ENCODE data around the gene SERPINB1.

DNA sequence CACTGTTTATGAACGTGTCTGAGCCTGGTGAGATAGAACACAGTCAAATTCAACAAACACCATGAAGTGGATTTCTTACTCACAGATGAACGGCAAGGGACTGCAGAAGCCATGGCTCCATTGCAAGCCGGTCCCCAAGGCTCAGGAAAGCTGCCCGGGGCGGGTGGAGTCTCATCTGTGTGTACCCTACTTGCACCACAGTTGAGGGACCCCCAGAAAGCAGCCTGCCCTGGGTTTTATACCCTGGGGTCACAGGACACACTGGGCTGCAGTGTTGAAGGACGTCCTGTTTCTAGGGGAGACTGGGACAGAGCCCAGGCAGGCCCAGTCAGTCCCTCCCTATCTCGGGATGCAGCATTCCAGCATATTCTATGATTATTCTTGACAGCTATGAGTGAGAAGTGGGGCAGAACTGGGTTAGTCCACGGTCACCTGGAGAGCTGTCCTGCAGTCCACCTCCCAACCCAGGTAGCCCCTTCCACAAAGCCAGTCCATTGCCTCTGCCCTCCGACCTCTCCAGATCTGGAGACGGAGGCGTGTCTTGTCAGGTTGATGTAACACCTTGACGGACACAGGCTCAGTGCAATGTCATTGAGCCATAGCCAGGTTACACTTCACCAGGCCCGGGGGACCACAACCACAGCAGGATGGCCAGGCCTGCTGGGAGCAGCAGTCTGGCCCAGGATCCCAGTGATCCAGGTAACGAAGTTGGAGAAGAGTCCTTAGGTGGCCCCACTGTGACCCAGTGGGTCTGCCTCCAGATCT, 40.9 kb downstream of the SERPINB1 start:
- TF ChIP-seq EZH2phosphoT487 (IDR thresholded peaks at IDR 0.05; ENCODE audit: borderline replicate concordance, low read depth, low read length) = no peak
- TF ChIP-seq, protein P1, sequence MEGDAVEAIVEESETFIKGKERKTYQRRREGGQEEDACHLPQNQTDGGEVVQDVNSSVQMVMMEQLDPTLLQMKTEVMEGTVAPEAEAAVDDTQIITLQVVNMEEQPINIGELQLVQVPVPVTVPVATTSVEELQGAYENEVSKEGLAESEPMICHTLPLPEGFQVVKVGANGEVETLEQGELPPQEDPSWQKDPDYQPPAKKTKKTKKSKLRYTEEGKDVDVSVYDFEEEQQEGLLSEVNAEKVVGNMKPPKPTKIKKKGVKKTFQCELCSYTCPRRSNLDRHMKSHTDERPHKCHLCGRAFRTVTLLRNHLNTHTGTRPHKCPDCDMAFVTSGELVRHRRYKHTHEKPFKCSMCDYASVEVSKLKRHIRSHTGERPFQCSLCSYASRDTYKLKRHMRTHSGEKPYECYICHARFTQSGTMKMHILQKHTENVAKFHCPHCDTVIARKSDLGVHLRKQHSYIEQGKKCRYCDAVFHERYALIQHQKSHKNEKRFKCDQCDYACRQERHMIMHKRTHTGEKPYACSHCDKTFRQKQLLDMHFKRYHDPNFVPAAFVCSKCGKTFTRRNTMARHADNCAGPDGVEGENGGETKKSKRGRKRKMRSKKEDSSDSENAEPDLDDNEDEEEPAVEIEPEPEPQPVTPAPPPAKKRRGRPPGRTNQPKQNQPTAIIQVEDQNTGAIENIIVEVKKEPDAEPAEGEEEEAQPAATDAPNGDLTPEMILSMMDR (conservative IDR thresholded peaks at IDR 0.05; ENCODE audit: low read length) = no peak
